ENCODE data around the gene PTPRK. TPM values are rescaled to one million over a fixed set of nuclear protein-coding genes. Genes with fewer than 3 reads are reported as not detected.

PTPRK gene
- polyA plus RNA-seq, 3 donors: 0.01 TPM; not detected in 2

DNA sequence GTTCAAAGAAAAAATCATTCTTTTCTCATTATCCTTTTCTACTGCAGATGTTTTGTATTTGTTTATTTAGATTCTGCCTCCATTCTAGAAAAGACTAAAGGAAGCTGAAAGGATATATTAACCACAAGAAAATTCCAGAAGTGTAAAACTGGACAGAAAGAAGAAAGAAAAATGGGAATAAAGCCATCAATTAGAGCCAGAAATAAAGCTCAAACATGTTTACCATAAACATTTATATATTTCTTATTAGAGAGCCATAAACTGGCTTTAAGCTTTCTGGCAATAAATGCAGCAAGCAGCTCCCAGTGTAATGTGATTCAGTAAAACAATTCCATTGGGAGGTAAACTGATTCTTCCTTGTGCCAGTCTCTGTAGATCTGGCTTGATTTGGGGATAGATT, 244.1 kb downstream of the PTPRK start:
- Histone ChIP-seq H4K20me1 (ENCODE audit: insufficient read depth, low read length) (no peaks in the 10 kb centered on the region), H2AFZ (ENCODE audit: insufficient read depth, low read depth, low read length, poor library complexity, severe bottlenecking) (no peak overlapping the region), H3K4me1 (ENCODE audit: control insufficient read depth in 1 of 2, insufficient read depth in 2 of 2, low read length in 2 of 2) (no peaks in the 10 kb centered on the region), H3K9me3 (replicated peaks in 1 of 2; ENCODE audit: control insufficient read depth in 1 of 2, insufficient read depth in 1 of 2, low read length in 2 of 2) (no peaks in the 10 kb centered on the region), H3K36me3 (replicated peaks in 1 of 2; ENCODE audit: control insufficient read depth in 1 of 2, insufficient read depth in 2 of 2, low read length in 2 of 2) (no peaks in the 10 kb centered on the region), H3K9ac (ENCODE audit: insufficient read depth, low read length, poor library complexity, severe bottlenecking) (no peak overlapping the region), H3K27me3 (ENCODE audit: control insufficient read depth in 2 of 2, insufficient read depth in 2 of 2, low read length in 2 of 2) (no peaks in the 10 kb centered on the region), H3K79me2 (ENCODE audit: insufficient read depth, low read length) (no peaks in the 10 kb centered on the region), H3K27ac (ENCODE audit: low read depth in 1 of 2, low read length in 2 of 2) (no peak overlapping the region), H3K4me3 (replicated peaks in 1 of 3; ENCODE audit: low read depth in 2 of 3, low read length in 3 of 3) (no peak overlapping the region), H3K4me2 (replicated peaks; ENCODE audit: extremely low read depth, low read length, poor library complexity, severe bottlenecking) (no peak overlapping the region)
- no peaks in the 10 kb centered on the region for H3K4me1 Mint-ChIP-seq
- no peaks in the 10 kb centered on the region for H3K36me3 Mint-ChIP-seq
- DNase-seq: no peak
- intact Hi-C loops (cut with micrococcal nuclease): no loop called here
- TF ChIP-seq, protein P1, sequence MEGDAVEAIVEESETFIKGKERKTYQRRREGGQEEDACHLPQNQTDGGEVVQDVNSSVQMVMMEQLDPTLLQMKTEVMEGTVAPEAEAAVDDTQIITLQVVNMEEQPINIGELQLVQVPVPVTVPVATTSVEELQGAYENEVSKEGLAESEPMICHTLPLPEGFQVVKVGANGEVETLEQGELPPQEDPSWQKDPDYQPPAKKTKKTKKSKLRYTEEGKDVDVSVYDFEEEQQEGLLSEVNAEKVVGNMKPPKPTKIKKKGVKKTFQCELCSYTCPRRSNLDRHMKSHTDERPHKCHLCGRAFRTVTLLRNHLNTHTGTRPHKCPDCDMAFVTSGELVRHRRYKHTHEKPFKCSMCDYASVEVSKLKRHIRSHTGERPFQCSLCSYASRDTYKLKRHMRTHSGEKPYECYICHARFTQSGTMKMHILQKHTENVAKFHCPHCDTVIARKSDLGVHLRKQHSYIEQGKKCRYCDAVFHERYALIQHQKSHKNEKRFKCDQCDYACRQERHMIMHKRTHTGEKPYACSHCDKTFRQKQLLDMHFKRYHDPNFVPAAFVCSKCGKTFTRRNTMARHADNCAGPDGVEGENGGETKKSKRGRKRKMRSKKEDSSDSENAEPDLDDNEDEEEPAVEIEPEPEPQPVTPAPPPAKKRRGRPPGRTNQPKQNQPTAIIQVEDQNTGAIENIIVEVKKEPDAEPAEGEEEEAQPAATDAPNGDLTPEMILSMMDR (IDR thresholded peaks at IDR 0.05): no peak
- no peak overlapping the region for H3K27ac Mint-ChIP-seq
- no peaks in the 10 kb centered on the region for H3K27me3 Mint-ChIP-seq (ENCODE audit: low read depth in 3 of 3)
- H3K4me3 Mint-ChIP-seq: no peak overlapping the region
- peaks cover 0 to 4% (median 0%) of the 10 kb centered on the region in 7 donors for H3K9me3 Mint-ChIP-seq

DNA sequence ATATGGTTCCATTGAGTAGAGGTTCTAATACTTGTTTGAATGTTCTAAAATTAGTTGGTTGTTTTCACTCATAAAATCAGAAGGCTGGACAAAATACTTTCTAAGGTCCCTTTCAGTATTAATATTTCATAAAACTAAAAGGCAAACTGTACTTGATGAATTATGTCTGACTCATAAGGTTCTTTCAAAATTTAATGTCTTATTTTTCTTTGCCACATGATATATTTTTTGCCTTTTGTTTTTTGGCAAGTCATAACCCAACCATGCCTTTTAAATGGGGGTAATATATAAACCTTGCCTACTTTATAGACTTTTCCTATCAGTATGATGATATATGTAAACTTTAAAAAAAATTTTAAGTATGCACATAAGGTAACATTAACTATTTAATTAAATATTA, 244.7 kb downstream of the PTPRK start:
- Mint-ChIP-seq H3K4me3 (no peak overlapping the region), H3K36me3 (no peaks in the 10 kb centered on the region), H3K27ac (no peak overlapping the region), H3K4me1 (no peaks in the 10 kb centered on the region), H3K27me3 (ENCODE audit: low read depth in 3 of 3) (no peaks in the 10 kb centered on the region), H3K9me3 (peaks cover 0 to 4% (median 0%) of the 10 kb centered on the region in 7 donors)
- Histone ChIP-seq H3K9me3 (replicated peaks in 1 of 2; ENCODE audit: control insufficient read depth in 1 of 2, insufficient read depth in 1 of 2, low read length in 2 of 2) (no peaks in the 10 kb centered on the region), H4K20me1 (ENCODE audit: insufficient read depth, low read length) (no peaks in the 10 kb centered on the region), H3K27ac (ENCODE audit: low read depth in 1 of 2, low read length in 2 of 2) (no peak overlapping the region), H3K4me1 (ENCODE audit: control insufficient read depth in 1 of 2, insufficient read depth in 2 of 2, low read length in 2 of 2) (no peaks in the 10 kb centered on the region), H2AFZ (ENCODE audit: insufficient read depth, low read depth, low read length, poor library complexity, severe bottlenecking) (no peak overlapping the region), H3K36me3 (replicated peaks in 1 of 2; ENCODE audit: control insufficient read depth in 1 of 2, insufficient read depth in 2 of 2, low read length in 2 of 2) (no peaks in the 10 kb centered on the region), H3K27me3 (ENCODE audit: control insufficient read depth in 2 of 2, insufficient read depth in 2 of 2, low read length in 2 of 2) (no peaks in the 10 kb centered on the region), H3K79me2 (ENCODE audit: insufficient read depth, low read length) (no peaks in the 10 kb centered on the region), H3K4me3 (replicated peaks in 1 of 3; ENCODE audit: low read depth in 2 of 3, low read length in 3 of 3) (no peak overlapping the region), H3K4me2 (replicated peaks; ENCODE audit: extremely low read depth, low read length, poor library complexity, severe bottlenecking) (no peak overlapping the region), H3K9ac (ENCODE audit: insufficient read depth, low read length, poor library complexity, severe bottlenecking) (no peak overlapping the region)
- DNase-seq: no peak
- TF ChIP-seq, protein P1 (IDR thresholded peaks at IDR 0.05): no peak
- intact Hi-C loops (cut with micrococcal nuclease): no loop called here

Data from CD14-positive monocyte (primary cell).